ENCODE results near the gene SLC22A23.
"Not testable (repeated sequence)": the region's sequence is repeated elsewhere in the genome, so short reads cannot be mapped to it uniquely, and the experiment has no call there.

Gene SLC22A23

GRCh38 chr6:3259491-3259958 is 197.3 kb downstream of the SLC22A23 start:
- ATAC-seq: peak; percentile 20 to 41

- ATAC-seq: peak; percentile 83 to 85
Observed at GRCh38 chr6:3258720-3259490, 197.9 kb downstream of the SLC22A23 start, which contains the start of gene PSMG4. PSMG4 (plus strand) TSS chr6:3258947; CDS start chr6:3259023, 76 bp downstream.

- ATAC-seq: no peak
Observed at GRCh38 chr6:3258201-3258600, 198.6 kb downstream of the SLC22A23 start.

DNA sequence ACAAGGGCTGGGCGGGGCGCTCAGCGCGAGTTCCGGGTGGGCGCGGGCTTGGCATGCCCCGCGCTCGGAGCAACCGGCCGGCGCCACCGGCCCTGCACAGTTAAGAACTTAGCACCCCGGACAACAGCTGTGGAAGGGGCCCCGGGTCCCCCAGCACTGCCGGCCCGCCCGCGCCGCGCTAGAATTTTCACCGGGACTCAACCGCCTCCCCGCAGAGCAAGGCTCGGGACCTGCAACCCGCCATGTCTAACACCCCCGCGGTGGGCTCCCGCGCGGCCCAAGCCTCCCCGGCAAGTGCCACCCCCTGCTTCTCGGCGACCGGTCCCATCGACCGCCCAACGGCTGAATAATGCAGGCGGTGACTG is 203.3 kb downstream of the SLC22A23 start:
- no peak for ATAC-seq

DNA sequence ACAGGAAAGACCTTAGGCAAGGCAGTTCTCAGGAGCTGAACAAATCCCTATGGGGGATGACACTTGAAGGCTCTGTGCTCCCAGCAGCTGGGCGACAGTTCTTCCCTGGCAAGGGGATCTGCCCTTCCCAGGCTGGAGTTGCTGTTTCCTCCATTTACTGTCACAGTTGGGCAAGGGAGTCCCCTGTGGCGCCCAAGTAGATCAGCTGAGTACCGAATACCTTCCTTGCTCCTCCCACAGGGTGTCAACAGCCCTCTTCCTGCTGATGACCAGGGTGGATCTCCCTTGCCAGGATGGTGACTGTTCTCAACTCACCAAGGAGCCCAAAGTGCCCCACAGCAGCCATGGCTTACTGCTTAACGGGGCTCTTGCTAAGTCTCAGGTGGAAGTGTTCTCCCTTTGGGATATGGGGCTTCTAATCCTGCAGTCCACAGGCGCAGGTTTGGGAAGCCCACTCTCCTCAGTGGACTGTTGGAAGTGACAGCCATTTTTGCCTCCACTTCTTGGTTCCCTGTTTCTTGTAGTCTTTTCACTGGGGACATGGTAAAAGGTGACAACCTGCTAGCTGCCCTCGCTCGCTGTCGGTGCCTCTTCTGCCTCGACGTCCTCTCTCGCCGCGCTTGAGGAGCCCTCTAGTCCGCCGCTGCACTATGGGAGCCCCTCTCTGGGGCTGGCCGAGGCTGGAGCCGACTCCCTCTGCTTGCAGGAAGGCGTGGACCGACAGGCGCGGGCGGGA is 203.8 kb downstream of the SLC22A23 start:
- no peak for ATAC-seq

- no peak for ATAC-seq
Observed at GRCh38 chr6:3252369-3252768, 204.5 kb downstream of the SLC22A23 start.

GRCh38 chr6:3251462-3252314 is 205.2 kb downstream of the SLC22A23 start:
- peak; percentile 76 to 84 for ATAC-seq

GRCh38 chr6:3250231-3250675 is 206.6 kb downstream of the SLC22A23 start:
- ATAC-seq: no peak

DNA sequence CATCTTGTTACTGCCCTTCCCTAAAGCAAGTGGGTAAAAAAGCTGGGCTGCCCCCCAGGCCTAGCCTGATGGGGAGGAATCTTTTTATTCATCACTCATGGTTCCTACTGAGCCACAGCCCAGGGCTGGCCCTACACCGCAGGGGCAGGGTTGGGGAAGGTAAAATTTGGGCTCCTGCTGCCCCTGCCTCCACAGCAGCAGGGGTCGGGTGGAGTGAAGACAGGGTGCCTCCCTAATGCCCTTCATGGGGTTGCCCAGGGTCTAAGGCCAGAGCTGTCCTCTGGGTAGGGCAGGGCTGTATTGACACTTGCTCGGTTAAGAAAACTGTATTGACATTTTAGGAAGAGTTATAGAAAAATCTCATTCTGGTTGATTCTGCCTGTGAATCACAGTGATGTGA is 207.0 kb downstream of the SLC22A23 start:
- ATAC-seq: no peak

- ATAC-seq: no peak
Observed at GRCh38 chr6:3247255-3248146, 209.3 kb downstream of the SLC22A23 start.

DNA sequence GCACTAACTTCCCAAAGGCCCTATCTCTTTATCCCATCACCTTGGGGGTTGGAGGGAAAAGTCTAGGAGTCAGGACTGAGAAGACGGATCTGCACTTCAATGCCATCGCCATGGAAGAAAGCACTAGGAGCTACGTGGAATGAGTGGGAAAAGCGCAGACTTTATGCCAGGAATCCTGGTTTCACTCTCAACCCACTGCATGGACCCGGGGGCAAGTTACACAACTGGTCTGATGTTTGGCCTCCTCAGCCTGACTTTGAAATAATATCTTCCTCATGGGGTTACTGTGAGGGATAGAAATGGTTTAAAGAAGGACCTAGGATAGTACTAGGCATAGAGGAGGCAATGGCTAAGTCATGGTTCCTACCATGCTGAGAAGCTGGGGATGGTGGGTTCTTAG is 211.6 kb downstream of the SLC22A23 start:
- ATAC-seq: no peak

DNA sequence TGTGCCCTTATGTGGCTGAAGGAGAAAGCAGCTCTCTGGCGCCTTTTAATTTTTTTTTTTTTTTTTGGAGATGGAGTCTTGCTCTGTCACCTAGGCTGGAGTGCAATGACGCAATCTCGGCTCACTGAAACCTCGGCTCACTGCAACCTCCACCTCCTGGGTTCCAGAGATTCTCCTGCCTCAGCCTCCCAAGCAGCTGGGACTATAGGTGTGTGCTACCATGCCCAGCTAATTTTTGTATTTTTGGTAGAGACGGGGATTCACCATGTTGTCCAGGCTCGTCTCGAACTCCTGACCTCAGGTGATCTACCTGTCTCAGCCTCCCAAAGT is 212.1 kb downstream of the SLC22A23 start:
- ATAC-seq: not testable (repeated sequence)

DNA sequence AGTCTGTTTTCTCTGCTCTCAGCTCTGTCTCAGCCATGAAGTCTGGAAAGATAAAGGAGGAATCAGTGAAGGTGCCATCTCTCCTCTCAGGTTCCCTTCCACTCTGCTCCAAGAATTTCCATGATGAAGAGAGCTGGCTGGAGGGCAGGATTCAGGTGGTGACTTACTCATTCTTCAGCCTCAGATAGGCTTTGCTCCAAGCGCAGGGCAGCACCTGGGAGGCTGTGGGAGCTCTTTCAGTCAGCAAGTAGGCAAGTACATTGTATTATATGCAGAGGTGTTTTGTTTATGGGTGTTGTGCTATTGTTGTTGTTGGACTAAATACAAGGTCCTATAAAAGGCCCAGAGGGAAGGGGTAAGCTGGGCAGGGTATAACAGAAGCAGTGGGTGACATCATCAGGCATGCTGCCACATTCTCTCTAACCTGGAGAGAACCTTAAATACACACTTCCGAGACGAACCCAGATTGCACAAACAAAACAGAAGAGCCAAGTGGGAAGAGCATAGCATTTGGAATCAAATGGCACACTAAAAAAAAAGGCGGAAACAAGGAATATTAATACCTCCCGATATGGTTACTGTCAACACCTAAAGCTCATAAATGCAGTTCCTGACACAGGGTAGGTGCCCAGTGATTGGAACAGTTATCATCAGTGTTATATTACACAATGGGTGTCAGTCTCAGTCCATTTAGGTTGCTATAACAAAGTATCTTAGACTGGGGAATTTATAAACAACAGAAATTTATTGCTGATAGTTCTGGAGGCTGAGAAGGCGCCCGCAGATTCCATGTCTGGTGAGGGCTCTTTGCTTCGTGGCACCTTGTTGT is 212.6 kb downstream of the SLC22A23 start:
- ATAC-seq: no peak

- no peak for ATAC-seq
Observed at GRCh38 chr6:3242768-3243167, 214.1 kb downstream of the SLC22A23 start.

DNA sequence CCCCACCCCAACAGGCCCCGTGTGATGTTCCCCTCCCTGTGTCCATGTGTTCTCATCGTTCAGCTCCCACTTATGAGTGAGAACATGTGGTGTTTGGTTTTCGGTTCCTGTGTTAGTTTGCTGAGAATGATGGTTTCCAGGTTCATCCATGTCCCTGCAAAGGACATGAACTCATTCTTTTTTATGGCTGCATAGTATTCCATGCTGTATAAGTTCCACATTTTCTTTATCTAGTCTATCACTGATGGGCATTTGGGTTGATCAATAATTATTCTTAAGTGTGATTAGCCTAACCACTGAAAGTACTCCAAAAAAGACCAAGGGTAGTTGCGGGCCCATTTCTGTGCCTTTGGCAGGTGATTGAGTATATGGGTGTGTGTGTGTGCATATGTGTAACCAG is 215.1 kb downstream of the SLC22A23 start:
- not testable (repeated sequence) for ATAC-seq

DNA sequence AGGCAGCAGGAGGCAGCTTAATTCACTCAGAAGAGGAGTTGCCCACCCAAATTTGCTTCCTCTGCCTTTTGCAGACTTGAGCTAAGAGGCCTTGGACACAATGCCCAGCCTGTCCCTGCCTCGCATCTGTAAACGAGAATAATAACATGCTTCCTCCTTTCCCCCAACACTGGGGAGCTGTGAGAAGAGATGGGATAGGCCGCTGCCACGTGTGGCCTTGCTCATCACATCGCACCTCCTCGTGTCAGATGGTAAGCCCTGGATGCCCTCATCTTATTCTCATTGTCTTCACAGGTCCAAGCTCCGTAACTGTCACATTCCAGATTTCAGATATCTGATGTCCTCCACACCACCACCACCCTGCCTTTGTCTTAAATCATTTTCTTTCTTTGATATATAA is 216.3 kb downstream of the SLC22A23 start:
- no peak for ATAC-seq

- no peak for ATAC-seq
Observed at GRCh38 chr6:3239110-3239830, 217.6 kb downstream of the SLC22A23 start.

GRCh38 chr6:3237761-3238662 is 218.8 kb downstream of the SLC22A23 start:
- no peak for ATAC-seq

- no peak for ATAC-seq
Observed at GRCh38 chr6:3236005-3236404, 220.8 kb downstream of the SLC22A23 start.

All from activated CD4-positive, CD25-positive, alpha-beta regulatory T cell treated with anti-CD3 and anti-CD28 coated beads, Interleukin-2, amount 50 U/mL, for 24 hours (primary cell).